ENCODE results near the gene ZNF213.

ZNF213 gene

GRCh38 chr16:3096362-3096761 is 38.5 kb upstream of the ZNF213 start:
- H3K4me3 ChIP-seq (ENCODE audit: low read depth, low read length) = no peak overlapping the region

GRCh38 chr16:3097266-3097665 is 37.6 kb upstream of the ZNF213 start:
- H3K4me3 ChIP-seq (ENCODE audit: low read depth, low read length) = no peak overlapping the region
- TF ChIP-seq, protein P1, sequence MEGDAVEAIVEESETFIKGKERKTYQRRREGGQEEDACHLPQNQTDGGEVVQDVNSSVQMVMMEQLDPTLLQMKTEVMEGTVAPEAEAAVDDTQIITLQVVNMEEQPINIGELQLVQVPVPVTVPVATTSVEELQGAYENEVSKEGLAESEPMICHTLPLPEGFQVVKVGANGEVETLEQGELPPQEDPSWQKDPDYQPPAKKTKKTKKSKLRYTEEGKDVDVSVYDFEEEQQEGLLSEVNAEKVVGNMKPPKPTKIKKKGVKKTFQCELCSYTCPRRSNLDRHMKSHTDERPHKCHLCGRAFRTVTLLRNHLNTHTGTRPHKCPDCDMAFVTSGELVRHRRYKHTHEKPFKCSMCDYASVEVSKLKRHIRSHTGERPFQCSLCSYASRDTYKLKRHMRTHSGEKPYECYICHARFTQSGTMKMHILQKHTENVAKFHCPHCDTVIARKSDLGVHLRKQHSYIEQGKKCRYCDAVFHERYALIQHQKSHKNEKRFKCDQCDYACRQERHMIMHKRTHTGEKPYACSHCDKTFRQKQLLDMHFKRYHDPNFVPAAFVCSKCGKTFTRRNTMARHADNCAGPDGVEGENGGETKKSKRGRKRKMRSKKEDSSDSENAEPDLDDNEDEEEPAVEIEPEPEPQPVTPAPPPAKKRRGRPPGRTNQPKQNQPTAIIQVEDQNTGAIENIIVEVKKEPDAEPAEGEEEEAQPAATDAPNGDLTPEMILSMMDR (IDR thresholded peaks at IDR 0.05; ENCODE audit: low read depth, low read length) = no peak

More at GRCh38 chr16:3096362-3096761, 38.5 kb upstream of the ZNF213 start:
- TF ChIP-seq, protein P1 (IDR thresholded peaks at IDR 0.05; ENCODE audit: low read depth, low read length) = no peak

DNA sequence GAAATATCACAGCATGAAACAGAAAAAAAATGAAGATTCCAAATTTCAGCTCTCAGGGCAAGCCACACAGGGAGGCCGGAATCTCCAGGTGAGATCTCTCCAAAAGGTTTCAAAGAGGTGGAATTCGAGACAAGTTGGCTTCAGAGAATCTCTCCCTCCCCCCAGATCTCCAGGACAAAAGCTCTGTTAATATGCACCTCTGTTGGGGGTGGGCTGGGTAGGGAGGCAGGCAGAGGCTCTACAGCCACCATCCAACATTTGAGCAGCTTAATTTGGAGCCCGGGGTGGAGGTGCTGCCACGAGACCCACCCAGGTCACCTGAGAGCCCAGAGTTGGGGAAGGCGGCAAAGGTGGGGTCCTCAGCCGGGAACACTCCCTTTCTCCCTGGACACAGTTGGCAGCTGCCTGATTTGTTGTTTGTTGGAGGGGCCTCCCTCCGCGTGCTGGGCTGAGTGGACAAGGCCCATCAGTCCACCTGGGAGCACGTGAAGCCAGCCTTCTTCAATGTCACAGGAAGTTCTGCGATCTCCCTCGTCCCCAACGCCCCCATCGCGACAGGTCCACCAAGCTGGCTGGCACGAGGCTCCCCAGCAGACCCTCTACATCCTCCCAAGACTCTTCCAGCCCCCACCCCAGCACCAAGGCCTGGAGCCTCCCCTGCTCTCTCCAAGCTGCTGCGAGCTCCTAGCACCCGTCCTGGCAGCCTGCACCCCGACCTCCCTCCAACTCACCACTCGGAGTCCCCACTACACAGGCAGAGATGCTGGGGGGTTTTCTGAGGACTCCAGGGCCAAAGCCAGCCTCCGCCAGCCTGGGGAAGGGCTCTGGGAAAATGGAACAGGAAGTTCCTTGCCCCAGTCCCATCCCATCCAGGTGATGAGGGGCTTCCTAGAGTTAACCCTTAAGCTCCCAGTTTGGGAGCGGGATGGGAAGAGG is 36.1 kb upstream of the ZNF213 start, which contains the start of gene ZSCAN10:
Gene ZSCAN10 (minus strand): TSS at position 836 of the 936 bp plus-strand sequence. CDS start 6,357 bp downstream, outside the sequence.
- H3K4me3 ChIP-seq (ENCODE audit: low read depth, low read length) = no peak within 1 kb of the TSS

DNA sequence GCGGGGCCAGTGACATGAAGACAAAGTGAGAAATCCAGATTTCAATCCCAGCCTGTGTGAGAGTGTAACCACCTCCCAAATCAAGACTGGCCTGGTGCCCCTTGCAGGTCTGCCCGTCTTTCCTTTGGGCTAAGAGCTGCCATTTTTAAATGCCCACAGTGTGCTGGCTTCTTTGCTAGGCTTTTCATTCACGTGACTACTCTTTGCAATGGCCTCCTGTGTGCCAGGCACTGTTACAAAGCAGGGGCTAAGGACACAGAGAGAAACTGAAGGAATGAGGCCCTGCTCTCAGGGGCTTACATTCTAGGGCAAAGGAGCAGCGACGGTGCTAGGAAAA is 35.5 kb upstream of the ZNF213 start:
- H3K4me3 ChIP-seq (ENCODE audit: low read depth, low read length) = no peak overlapping the region
- TF ChIP-seq, protein P1 (IDR thresholded peaks at IDR 0.05; ENCODE audit: low read depth, low read length) = no peak

More for the DNA sequence above, 36.1 kb upstream of the ZNF213 start, which contains the start of gene ZSCAN10:
- TF ChIP-seq, protein P1 (IDR thresholded peaks at IDR 0.05; ENCODE audit: low read depth, low read length) = no peak

DNA sequence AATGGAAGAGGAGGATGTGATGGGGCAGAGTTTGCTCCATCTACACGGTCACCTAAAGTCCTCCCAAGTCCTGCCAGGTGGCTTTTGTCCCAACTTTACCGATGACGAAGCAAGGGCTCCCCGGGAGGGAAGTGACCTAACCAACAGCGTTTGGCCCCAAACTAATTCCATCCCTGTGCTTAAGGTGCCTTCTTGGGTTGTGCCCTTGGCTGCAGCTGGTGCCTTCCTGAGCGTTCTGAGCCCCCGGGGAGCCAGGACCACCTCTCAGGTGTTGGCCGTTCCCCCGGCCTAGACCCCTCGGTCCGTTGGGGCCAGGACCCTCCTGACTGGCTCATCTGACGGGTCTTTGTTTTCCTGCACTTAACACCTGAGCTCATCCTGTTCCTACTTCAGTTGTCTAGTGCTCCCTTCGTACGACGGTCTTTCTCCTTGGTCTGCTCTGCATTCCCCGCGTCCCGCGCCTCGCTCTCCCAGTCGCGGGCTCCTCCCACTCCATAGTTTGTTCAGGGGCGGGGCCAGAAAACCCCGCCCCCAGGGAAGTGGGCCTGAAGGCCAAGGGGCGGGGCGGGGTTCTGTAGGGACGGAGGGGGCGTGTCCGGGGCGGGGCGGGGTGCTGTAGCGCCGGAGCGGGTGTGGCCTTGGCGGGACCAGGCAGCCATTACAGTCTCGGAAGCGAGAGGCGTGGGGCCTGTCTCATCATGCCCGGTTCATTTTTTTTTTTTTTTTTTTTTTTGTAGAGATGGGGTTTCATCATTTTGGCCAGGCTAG is 34.9 kb upstream of the ZNF213 start:
- H3K4me3 ChIP-seq (ENCODE audit: low read depth, low read length) = no peak overlapping the region
- TF ChIP-seq, protein P1 (IDR thresholded peaks at IDR 0.05; ENCODE audit: low read depth, low read length) = no peak

GRCh38 chr16:3101018-3101840 is 33.6 kb upstream of the ZNF213 start:
- TF ChIP-seq, protein P1 (IDR thresholded peaks at IDR 0.05; ENCODE audit: low read depth, low read length) = peak; percentile 41
- no peak overlapping the region for H3K4me3 ChIP-seq (ENCODE audit: low read depth, low read length)

All from WI38 (cell line).